GM21367 (cell line): ENCODE data around the gene TBC1D9.
A peak's percentile ranks its signal among the peaks of the same experiment; 100 is the strongest.

Experiments used
- ATAC-seq: cut with Tn5 transposase; IDR thresholded peaks from one replicate; pipeline ENCODE4 v1.9.1; 2021; ENCODE audit not compliant: unreplicated experiment

Gene TBC1D9

DNA sequence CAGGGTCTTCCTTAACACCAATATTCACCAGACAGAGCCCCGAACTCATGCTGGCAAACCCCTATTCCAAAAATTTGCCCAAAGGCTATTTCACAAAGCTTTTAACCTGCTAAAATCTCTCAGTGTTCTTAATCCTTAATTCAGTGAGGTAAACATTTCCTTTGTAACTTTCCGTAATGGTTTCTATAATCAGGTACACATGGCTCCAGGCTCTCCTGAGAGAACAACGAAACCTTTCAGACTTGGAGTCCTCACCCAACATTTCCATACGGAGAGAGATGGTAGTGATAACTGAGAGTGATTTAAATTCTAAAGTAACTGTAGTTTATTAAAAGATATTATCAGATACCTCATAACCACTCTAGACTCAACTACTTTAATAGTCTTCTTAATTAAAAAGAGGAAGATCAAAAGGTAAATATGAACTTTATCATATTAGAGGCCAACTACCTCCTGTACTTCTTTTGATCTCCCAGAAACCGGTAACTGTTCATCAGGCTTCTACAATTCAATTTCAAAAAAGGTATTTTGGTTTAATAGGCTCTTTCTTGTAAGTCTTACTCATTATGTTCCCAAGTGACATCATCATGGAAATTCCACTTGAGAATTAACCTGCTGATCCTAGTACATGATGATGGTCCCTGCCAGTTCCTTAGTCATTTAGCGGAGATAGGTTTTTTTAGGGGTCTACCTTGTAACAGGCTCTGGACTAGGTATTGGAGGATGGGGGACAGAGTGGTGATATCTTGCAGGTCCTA lies 96.1 kb downstream of the TBC1D9 start:
- no peak for ATAC-seq

DNA sequence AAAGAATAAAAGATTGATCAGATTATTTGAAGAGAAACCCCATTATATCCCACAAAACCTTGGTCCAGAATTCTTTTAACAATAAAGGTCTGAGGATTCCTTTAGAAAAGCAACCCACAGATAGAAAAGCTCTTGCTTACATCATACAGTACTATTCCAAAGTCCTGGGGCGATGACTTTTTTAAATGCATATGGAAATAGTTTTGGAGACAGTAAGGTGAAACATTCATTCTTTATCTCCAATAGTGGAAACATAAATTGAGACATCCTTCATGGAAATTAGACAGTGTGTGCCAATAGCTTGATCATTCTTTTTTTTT lies 101.7 kb downstream of the TBC1D9 start:
- no peak for ATAC-seq

DNA sequence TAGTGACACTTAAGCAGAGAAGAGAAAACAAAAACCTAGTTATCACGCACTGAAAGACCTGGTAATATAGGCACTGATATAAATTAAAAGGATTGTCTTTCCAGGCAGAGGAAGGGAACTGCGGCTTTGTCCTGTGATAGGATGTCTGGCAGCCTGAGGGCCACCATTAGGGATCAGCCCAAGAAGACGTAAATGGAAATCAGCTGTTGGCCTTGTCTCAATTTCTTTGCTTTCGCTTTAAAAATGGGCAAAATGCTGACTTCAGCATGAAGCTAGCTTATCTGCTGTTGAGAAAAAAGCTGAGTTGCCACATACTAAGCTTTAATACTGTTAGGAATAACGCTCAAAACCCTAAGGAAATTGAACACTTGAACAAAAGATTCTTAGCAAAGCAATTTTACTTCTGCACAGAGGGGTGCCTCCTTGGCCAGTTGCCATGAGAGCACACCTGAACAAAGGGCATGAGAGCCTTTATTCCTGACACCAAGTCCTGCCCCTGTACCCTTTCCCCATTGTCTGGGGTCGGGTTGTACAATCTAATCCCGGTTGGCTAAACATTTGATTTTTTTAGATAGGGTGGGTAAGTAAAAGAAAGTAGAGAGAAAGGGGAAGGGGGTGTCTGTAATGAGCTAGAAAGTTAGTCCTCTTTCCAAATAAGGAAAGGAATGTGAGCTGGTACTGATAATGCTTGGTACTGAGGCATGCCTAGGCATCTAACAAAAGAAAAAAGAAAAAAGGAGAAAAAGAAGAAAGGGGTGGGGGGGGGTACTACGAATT lies 102.3 kb downstream of the TBC1D9 start:
- ATAC-seq = no peak

DNA sequence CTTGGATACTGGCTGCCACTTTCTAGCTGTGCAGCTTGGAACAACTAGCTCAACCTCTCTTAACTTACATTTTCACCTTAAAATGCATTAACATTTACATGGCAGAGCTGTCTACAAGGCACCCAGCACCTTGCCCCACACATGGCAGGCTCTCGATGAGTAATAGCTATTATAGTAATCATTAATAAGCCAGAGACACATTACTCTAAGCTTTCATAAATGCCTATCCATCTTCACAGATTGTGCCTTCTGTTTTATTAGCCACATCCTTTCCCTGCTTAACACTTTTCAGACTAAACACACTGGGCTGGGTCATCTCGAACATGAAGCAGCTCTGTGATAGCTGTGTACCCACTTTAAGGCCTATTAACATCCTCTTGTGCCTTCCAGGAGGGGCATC lies 103.6 kb downstream of the TBC1D9 start:
- no peak for ATAC-seq

DNA sequence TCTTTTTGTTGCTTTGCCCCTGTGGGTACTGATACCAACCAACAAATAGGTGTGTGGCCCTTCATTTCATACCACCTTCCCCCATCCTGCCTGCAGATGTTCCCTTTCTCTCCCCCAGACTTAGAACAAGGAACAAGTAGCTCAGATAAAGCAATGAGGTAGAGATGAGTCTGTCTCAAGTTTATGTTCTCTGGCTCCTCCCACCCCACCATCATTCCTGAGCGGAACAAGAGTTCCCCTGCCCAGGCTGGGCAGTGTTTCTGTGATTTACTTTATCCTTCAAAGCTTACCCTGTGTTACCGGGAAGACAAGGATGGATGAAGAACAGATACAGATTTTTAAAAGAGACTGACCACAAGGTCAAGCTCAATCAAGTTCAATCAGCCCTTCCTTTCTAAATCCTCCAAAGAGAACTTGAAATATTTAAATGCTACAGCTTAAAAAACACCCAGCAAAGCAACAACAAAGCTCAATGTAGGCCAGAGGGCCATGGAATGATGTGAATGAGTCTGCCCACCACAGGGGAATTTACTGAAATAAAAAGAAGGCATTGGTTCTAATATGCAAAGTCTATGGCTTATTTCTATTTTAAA lies 107.4 kb downstream of the TBC1D9 start:
- ATAC-seq = no peak

DNA sequence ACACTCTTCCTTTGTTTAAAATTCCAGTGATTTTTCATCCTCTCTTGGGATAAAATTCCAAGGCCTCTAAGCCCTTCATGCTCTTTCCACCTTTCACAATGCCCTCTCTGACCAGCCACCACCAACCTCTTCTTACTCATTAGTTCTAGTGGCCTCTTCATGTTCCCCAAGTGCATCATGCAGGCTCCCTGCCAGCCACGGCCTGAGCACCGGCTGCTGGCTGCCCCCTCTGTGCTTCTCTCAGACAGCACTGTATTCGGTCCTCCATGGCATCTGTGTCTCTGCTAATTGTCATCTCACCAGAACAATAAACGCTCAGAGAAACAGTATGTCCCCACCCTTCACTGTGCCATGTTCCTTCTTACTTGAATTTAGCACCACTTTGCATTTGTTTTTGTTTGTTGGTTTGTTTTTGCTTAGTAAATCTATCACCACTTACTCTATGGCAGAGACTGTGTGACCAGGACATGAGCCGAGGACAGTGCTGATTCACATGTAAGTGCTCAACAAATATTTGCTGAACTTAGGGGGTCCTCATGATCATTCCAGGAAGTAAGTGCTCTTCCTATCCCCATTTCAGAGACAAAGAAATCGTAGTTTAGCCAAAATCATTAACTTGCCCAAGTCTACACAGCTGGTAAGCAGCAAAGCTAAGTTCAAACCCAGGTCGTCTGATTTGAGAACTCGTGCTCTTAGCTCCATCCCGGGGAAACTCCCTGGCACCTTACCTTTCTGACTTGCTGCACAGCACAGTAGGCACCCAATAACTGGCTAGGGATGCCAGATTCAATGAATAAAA lies 110.4 kb downstream of the TBC1D9 start:
- ATAC-seq = no peak

DNA sequence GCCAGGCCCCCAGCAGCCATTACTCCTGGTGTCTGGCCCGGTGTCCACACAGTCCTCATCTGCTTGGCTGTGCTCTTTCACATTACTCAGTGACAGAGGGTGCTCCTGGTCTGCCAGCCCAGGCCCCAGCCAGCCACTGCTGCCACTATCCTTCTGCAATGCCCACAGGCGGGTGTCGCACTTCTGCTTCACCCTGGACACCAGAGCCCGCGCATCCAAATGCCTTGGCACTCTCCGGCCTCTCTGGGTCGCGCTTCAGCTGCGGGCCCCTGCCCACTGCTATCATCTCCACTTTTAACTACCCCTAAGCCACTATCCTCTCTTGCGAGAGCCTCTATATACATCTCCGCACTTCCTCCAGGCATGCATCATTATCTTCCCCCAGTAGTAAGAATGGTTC lies 111.0 kb downstream of the TBC1D9 start:
- ATAC-seq = no peak

DNA sequence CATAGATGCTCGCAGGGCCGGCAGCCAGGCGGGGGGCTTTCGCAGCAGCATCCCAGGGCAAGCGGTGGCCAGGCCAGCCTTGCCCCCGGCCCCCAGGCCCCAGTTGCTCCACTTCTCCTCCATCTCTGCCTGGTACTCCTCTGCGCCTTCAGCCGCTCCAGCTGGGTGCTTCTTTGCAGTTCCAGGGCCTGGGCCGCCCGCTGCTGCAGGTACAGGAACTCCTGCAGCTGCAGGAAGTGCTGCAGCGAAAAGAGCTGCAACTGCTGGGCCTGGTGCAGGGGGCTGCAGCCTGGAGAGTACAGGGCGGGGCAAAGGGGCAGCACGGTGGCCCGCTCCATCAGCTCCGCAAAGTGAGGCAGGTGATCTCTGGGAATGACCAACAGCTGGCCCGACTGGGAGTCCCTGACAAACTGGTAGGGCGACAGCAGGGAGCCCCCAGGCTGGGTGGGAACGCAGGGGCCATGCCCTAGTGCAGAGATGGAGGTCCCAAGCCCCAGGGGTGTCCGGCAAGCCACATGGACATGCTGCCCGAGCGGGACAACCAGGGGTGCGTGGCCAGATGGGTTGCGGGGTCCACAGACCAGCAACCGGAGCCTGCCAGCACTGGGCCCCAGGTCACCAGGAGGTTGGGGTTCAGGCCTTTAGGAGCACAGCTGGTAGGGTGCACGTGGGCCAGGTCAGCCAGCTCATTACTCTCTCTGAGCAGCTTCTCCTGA lies 111.6 kb downstream of the TBC1D9 start:
- no peak for ATAC-seq

DNA sequence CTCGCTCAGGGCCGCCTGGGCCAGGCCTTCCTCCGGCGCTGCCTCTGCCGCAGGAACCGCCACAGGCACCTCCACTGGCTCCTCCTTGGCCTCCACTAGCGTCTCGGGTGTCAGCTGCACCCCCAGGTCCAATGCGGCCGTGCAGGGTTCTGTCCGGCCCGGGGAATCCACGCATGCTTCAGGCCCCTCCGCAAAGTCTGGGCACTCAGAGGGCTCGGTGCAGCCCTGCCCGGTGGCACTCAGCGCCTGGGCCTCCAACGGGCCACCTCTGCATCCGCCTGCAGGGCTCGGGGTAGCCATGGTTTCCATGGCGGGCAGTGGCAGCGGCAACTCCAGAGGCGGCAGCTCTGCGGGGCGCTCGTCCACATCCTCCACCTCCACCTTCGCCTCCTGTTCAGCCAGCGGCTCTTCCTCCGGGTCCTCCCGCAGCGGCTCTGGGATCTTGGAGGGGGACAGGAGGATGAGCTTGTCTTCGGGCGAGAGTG lies 112.6 kb downstream of the TBC1D9 start:
- no peak for ATAC-seq

DNA sequence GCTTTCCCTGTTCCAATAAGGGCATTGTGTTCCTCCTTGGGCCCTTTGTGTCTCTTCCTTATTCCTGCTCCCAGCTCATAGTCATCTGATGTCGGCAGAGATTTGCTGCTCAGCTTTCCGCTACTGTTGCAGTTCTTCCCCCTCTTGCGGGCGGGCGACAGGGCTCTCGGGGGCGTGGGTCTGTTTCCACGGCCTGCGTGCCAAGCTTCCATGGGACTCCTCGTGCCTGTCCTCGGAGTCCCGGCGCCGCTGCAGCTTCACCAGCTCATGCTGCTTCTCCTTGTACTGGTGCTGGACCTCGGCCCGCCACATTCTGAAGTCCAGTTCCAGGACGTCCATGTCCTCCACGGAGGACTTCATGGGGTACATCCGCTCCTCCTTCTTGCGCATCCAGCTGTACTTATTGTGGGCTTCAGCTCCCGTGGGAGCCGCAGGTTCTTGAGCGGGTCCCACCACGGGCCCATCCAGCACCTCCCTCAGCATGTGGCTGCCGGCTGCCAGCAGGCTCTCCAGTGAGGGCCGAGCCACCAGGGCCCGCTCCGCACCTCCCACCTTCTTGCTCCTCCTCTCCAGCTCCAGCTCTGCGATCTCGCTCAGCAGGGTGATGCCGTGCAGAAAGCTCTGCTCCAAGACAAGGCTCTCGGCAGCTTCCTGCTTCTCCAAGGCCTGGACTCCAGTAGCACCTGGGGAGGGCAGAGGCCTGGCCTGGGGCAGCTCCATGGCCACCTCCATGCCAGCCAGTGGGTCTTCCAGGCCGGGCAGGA lies 113.3 kb downstream of the TBC1D9 start:
- ATAC-seq = no peak

DNA sequence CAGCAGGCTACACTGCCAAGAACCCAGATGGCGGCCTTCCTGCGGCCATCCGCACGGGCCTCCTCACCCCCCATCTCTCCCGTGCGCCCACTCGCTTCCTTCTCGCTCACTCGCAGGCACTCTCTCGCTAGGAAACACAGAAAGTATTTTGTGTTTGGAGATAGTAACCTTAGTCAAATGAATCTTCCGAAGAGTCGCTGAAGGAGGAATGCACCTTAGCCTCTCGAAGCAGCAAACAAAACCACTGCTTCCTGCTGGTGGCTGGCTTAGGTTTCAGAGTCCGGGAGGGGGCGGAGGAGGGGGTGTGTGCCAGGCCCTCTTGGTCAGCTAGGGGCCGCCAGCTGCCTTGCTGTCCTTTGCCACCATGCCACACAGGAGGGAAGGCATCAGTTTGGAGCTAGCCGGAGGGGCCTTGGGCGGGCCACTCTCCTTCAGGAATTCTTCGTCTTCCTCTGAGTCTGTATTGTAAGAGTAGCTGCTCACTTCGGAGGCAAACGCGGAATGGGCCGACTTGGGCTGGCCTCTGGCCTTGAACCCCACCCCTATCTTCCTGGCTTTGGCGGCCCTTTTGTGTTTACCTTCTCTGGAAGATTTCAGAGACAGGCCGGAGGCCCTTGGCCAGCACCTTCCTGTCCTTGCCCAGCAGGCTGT lies 114.3 kb downstream of the TBC1D9 start:
- ATAC-seq = no peak

DNA sequence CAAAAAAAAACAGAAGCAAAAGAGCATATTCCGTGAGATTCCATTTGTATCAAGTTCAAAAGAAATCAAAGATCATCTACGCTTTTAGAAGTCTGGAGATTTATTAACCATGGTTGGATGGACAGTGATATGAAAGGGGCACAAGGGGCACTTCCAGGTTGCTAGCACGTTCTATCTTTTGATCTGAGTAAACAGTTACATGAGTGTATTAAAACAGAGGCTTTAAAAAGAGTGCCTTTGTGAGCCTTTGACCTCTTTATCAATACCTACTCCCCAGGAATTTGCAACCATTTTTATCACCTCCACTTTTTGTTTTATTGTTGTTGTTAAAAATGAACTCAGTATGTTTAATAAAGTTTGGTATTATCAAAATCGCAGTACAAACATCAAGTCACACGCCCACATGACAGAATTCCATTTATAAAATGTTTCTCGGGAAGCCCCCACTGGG lies 115.1 kb downstream of the TBC1D9 start:
- ATAC-seq = no peak

DNA sequence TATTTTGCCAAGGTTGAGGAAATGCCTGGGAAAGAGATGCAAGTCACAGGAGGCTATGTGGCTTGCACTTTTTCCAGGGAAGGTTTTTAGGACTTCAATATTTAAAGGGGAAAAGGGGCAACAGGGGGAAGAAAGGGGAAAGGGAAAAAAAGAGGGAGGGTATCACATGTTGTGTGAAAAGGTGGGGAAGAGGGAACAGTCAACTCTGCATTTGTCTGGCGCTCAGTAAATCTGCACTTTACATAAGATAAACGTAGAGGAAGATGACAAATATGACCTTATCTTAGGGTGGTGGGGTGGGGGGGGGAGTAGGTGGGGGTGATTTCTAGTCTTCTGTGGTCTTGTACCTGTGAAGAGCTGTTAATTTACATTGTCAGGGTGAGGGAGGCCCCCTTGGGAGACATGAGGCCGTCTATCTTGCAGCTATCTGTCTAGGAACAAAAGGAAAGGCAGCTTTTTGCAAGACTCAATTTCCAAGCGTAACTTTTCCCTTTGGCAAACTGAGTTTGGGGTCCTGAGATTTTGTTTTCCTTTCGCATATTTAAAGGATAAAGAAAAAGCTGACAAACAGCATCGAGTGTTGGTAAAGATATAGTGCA lies 115.9 kb downstream of the TBC1D9 start:
- ATAC-seq = no peak

DNA sequence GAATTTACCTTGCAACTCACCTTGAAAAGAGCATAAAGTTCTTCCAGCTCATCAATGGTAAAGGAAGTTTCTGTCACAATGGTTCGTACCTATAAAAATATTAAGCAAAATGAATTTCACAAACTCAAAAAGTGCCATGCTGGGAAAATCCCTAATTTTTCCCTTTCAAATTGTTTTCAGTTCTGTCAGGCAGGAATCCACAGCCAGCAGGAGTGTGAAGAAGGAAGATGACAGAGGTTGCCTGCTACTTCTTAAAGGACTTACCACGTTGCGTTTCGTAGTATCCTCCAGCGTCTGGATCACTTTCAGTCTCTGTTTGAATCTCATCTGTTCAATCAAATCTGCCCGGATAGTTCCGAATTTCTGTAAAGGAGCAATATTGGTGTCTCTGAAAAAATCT lies 117.1 kb downstream of the TBC1D9 start:
- ATAC-seq = no peak

DNA sequence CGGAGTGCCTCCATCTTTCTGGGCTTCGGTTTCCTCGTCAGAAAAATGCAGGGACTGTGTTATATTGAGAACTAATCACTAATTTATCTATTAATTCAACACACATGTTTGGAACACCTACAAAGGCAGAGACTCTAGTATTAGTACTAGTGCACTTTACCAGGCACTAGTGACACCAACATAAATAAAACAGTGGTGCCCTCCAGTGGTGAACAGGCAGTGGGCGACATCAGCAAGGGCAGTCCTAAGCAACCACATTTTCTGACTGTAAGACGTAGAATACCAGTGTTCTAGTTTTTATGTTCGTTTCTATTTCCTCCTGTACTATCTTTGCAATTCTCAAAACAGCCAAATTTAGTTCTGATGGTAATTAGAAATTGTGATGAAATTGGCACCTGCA lies 118.3 kb downstream of the TBC1D9 start:
- peak; percentile 89 for ATAC-seq

DNA sequence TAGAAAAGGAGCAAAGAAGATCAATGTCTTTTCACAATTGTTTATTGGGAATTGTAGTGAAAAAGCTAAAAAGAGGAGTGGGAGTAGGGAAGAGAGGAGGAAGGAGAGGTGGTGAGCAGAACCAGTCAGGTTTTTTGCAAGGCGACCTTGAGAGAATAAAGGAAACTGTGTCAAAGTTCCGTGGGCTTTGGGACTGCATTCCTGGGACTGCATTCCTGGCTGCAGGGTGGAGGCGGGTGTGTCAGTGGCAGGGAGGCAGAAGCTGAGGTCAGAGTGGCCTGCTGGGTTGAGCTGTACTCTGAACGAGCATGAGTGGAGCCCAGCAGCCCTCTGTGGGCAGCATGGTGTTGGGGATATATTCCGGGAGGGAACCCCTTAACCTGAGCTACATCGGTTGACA lies 120.6 kb downstream of the TBC1D9 start:
- no peak for ATAC-seq

DNA sequence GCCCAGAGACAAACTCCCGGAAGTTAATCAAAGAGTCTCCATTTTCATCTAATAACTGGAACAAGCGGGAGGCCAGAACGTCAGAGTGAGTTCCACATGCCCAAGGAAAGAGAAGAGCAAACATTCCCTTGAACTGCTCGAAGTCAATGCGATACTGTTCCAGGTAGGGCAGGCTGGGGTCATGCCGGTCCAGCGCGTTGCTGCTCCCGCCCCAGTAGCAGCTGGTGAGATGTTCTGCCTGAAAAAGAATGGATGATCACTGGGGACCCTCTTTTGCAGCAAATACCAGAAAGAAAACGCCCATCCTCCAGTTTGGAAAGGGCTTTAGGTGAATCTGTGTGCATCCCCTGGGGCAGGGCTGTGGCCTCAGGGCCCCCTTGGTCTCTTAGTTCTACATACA lies 122.2 kb downstream of the TBC1D9 start:
- no peak for ATAC-seq

DNA sequence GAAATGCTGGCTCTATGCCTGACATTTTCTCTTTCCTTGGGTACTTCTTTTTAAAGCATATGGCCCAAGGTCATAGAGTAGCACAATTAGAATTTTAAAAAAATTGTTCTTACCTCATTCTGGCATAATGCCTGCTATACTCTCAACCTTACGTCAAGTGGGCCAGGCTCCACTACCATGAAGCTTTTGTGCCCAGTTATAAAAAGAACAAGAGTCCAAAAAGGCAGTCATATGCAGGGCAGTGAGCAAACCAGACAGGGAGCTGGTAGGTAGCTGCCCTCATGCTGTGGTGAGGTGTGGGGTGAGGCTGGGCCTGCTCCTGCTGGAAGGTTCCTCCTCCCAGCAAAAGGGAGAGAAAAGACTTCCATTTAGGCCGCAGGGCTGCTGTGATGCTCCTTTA lies 123.1 kb downstream of the TBC1D9 start:
- no peak for ATAC-seq

DNA sequence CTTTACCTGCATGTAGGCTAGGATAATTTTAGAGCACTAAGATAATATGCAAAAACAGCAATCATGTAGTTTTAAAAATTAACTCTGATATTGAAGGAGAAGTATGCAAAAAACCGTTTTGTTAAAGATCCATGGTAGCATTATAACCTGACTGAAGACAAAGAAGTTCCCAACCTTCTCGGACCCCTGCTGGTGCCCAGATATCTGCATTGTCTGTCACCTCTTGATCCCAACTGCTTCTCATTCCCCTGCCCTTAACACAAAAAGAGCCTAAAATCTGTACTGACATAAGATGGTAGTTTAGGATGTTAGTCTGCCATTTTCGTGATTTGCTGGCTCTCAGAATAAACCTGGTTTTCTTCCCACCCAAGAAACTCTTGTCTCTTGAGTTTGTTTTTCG lies 125.9 kb downstream of the TBC1D9 start:
- ATAC-seq = no peak
